Endodermal cell (in vitro differentiated cells): ENCODE data around the gene PPP5C. TPM values are rescaled to one million over a fixed set of nuclear protein-coding genes. Genes with fewer than 3 reads are reported as not detected.

ENCODE experiments used
- DNase-seq: peaks from one replicate; pipeline ENCODE4 v3.0.0-alpha.2; 2017
- H3K27ac ChIP-seq: 2 replicates; pipeline ENCODE4 v1.5.1; 2013; ENCODE audit warnings: mild to moderate bottlenecking, low read depth, low read length, moderate library complexity
- H3K27me3 ChIP-seq: 2 replicates; pipeline ENCODE4 v1.6.1; 2013; ENCODE audit warnings: mild to moderate bottlenecking, low read length, moderate library complexity; ENCODE audit not compliant: insufficient read depth, control insufficient read depth, poor library complexity, severe bottlenecking
- H3K36me3 ChIP-seq: 2 replicates; pipeline ENCODE4 v1.7.0; 2013; ENCODE audit warnings: mild to moderate bottlenecking, low read length, moderate library complexity; ENCODE audit not compliant: control insufficient read depth, insufficient read depth
- H3K4me1 ChIP-seq: one replicate; pipeline ENCODE4 v1.7.0; 2013; ENCODE audit warnings: low read length; ENCODE audit not compliant: control insufficient read depth, insufficient read depth
- H3K4me3 ChIP-seq: 2 replicates; pipeline ENCODE4 v1.5.1; 2013; ENCODE audit warnings: mild to moderate bottlenecking, low read length, moderate library complexity
- H3K9ac ChIP-seq: 2 replicates; pipeline ENCODE4 v1.6.1; 2013; ENCODE audit warnings: mild to moderate bottlenecking, low read length, moderate library complexity; ENCODE audit not compliant: poor library complexity, severe bottlenecking; ENCODE audit errors: extremely low read depth
- H3K9me3 ChIP-seq: 2 replicates; pipeline ENCODE4 v1.6.1; 2013; ENCODE audit warnings: mild to moderate bottlenecking, low read length, moderate library complexity; ENCODE audit not compliant: control insufficient read depth
- H3K27ac Mint-ChIP-seq: 2 replicates; pipeline ENCODE4 v1.8.0; 2020; ENCODE audit warnings: mixed read lengths
- H3K27me3 Mint-ChIP-seq: 2 replicates; pipeline ENCODE4 v1.8.0; 2021; ENCODE audit warnings: mild to moderate bottlenecking, mixed read lengths; ENCODE audit not compliant: insufficient read depth
- H3K36me3 Mint-ChIP-seq: 2 replicates; pipeline ENCODE4 v1.8.0; 2020; ENCODE audit warnings: low read depth, mixed read lengths
- H3K4me1 Mint-ChIP-seq: 2 replicates; pipeline ENCODE4 v1.8.0; 2020; ENCODE audit warnings: mixed read lengths
- H3K4me3 Mint-ChIP-seq: 2 replicates; pipeline ENCODE4 v1.8.0; 2020; ENCODE audit warnings: mild to moderate bottlenecking, moderate library complexity, mixed read lengths
- H3K9me3 Mint-ChIP-seq: 2 replicates; pipeline ENCODE4 v1.8.0; 2020; ENCODE audit warnings: mild to moderate bottlenecking, mixed read lengths
- CTCF ChIP-seq: fragments of 200-600 bp; sonication (generic); conservative IDR thresholded peaks from 2 replicates; pipeline ENCODE4 v1.5.0; 2021; ENCODE audit warnings: antibody characterized with exemption, mild to moderate bottlenecking
- WGBS, 2 experiments: methylation state at CpG; one replicate each; pipeline versions ENCODE4 v1.1.5 to v1.1.7; 2013; ENCODE audit warnings: missing lambda C conversion rate in 2 of 2, mixed read lengths in 1 of 2; ENCODE audit not compliant: insufficient coverage in 1 of 2, insufficient read length in 1 of 2; 5-methylcytosine and 5-hydroxymethylcytosine counted together
- total RNA-seq, 2 donors: library from RNA; stranded (reverse); fragmentation: NEBNext Ultra II Directional in 1 of 2; extraction: Animal tissue kit (Norgen Biotek cat#: 25700) in 1 of 2; gene quantifications; 2 replicates in 1 of 2; 3 replicates in 1 of 2; pipeline ENCODE4 v1.2.1, GENCODE V29; 2021

Gene PPP5C
- total RNA-seq, 2 donors from 2014 or later, result 101 to 112 TPM

DNA sequence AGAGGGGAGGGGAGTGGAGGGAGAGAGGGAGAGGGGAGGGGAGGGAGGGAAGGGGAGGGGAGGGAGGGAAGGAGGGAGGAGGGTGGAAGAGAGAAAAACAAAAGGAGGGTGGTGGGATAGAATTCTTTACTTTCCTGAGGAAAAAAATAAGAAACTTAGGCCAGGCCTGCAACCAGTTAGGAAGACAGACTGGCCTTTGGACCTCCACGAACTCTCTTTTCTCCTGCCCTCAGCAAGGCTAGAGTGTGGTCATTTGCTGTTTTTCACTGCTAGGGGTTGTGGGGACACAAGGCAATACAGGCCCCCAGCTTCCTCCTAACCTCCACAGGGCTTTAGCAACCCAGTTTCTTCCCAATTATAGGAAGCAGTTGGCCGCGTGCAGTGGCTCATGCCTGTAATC, 62.3 kb downstream of the PPP5C start:
- peaks cover 17% of the 10 kb centered on the region for H3K36me3 ChIP-seq
- peaks cover 29% of the 10 kb centered on the region for H3K4me1 Mint-ChIP-seq
- peaks cover 14% of the 10 kb centered on the region for H3K36me3 Mint-ChIP-seq
- H3K4me3 Mint-ChIP-seq, result peak overlapping the region; percentile 62
- H3K4me1 ChIP-seq, result peaks cover 6% of the 10 kb centered on the region
- H3K27me3 Mint-ChIP-seq, result peaks cover 22% of the 10 kb centered on the region
- 76 to 77% methylated on average over 3 of the region's 3 CpGs for WGBS, 2 experiments
- H3K9ac ChIP-seq, result no peak overlapping the region
- no peak overlapping the region for H3K27ac ChIP-seq
- H3K27ac Mint-ChIP-seq, result no peak overlapping the region
- DNase-seq, result peak; percentile 44
- no peak overlapping the region for H3K4me3 ChIP-seq
- no peaks in the 10 kb centered on the region for H3K9me3 Mint-ChIP-seq
- H3K9me3 ChIP-seq, result no peaks in the 10 kb centered on the region
- no peaks in the 10 kb centered on the region for H3K27me3 ChIP-seq
- no peak for TF ChIP-seq CTCF

GRCh38 chr19:46410205-46411087, 63.6 kb downstream of the PPP5C start:
- H3K27ac ChIP-seq, result no peak overlapping the region
- H3K9me3 ChIP-seq, result no peaks in the 10 kb centered on the region
- no peak for TF ChIP-seq CTCF
- Mint-ChIP-seq H3K27ac (no peak overlapping the region), H3K9me3 (no peaks in the 10 kb centered on the region), H3K36me3 (peaks cover 14% of the 10 kb centered on the region), H3K27me3 (peaks cover 22% of the 10 kb centered on the region), H3K4me1 (peaks cover 25% of the 10 kb centered on the region), H3K4me3 (peak overlapping the region; percentile 83)
- peaks cover 17% of the 10 kb centered on the region for H3K36me3 ChIP-seq
- H3K9ac ChIP-seq, result no peak overlapping the region
- H3K4me1 ChIP-seq, result peaks cover 6% of the 10 kb centered on the region
- peak overlapping the region; percentile 91 for H3K4me3 ChIP-seq
- WGBS, 2 experiments, result 94 to 95% methylated on average over 11 to 13 of the region's 13 CpGs
- H3K27me3 ChIP-seq, result no peaks in the 10 kb centered on the region
- DNase-seq, result no peak

GRCh38 chr19:46411088-46411924, 64.4 kb downstream of the PPP5C start:
- Histone ChIP-seq H3K36me3 (peaks cover 17% of the 10 kb centered on the region), H3K4me3 (peak overlapping the region; percentile 91), H3K4me1 (peaks cover 6% of the 10 kb centered on the region), H3K9ac (no peak overlapping the region), H3K27me3 (no peaks in the 10 kb centered on the region), H3K9me3 (no peaks in the 10 kb centered on the region), H3K27ac (no peak overlapping the region)
- no peak for TF ChIP-seq CTCF
- Mint-ChIP-seq H3K27ac (no peak overlapping the region), H3K4me1 (peaks cover 25% of the 10 kb centered on the region), H3K9me3 (no peaks in the 10 kb centered on the region), H3K27me3 (peaks cover 19% of the 10 kb centered on the region), H3K36me3 (peaks cover 14% of the 10 kb centered on the region), H3K4me3 (peak overlapping the region; percentile 83)
- no peak for DNase-seq
- WGBS, 2 experiments, result 92 to 94% methylated on average over 13 of the region's 13 CpGs
